Natural killer cell (primary cell): ENCODE measurements around the gene PRODH2. TPM values are rescaled to one million over a fixed set of nuclear protein-coding genes. Genes with fewer than 3 reads are reported as not detected.

ENCODE experiments used
- ATAC-seq, 3 donors: fragments of 150-1000 bp in 2 of 3; fragments of 200-7000 bp in 1 of 3; cut with Tn5 transposase; 1 replicate in 1 of 3; 2 replicates in 2 of 3; pipeline ENCODE4 v1.10.0; 2021; ENCODE audit warnings: mild to moderate bottlenecking in 2 of 3, moderate library complexity in 2 of 3
- DNase-seq, 2 donors: peaks; one replicate each; pipeline versions ENCODE4 v3.0.0 to v3.0.0-alpha.2; 2013 to 2021; ENCODE audit warnings: mixed read lengths in 1 of 2
- H3K27ac ChIP-seq: one replicate; pipeline ENCODE4 v1.5.1; 2013; ENCODE audit warnings: mild to moderate bottlenecking, low read length
- H3K27me3 ChIP-seq: one replicate; pipeline ENCODE4 v1.6.1; 2013; ENCODE audit warnings: low read length; ENCODE audit not compliant: control insufficient read depth, insufficient read depth
- H3K36me3 ChIP-seq: one replicate; pipeline ENCODE4 v1.6.1; 2013; ENCODE audit warnings: low read length; ENCODE audit not compliant: control insufficient read depth, insufficient read depth
- H3K4me1 ChIP-seq: one replicate; pipeline ENCODE4 v1.6.1; 2013; ENCODE audit warnings: low read length; ENCODE audit not compliant: control insufficient read depth, insufficient read depth
- H3K4me3 ChIP-seq: one replicate; pipeline ENCODE4 v1.5.1; 2013; ENCODE audit warnings: low read length
- H3K9me3 ChIP-seq: one replicate; pipeline ENCODE4 v1.6.1; 2013; ENCODE audit warnings: low read length; ENCODE audit not compliant: control insufficient read depth, insufficient read depth
- H3K27ac Mint-ChIP-seq, 2 donors: one replicate each; pipeline ENCODE4 v1.8.0; 2022; ENCODE audit warnings: mild to moderate bottlenecking in 2 of 2, mixed read lengths in 2 of 2, moderate library complexity in 1 of 2
- H3K27me3 Mint-ChIP-seq, 2 donors: one replicate each; pipeline ENCODE4 v1.8.0; 2022; ENCODE audit warnings: low read depth in 2 of 2, mixed read lengths in 2 of 2
- H3K36me3 Mint-ChIP-seq: one replicate; pipeline ENCODE4 v1.8.0; 2022; ENCODE audit warnings: mixed read lengths
- H3K4me1 Mint-ChIP-seq, 2 donors: one replicate each; pipeline ENCODE4 v1.8.0; 2022; ENCODE audit warnings: mixed read lengths in 2 of 2
- H3K4me3 Mint-ChIP-seq: one replicate; pipeline ENCODE4 v1.8.0; 2022; ENCODE audit warnings: mild to moderate bottlenecking, moderate library complexity, mixed read lengths
- H3K9me3 Mint-ChIP-seq, 2 donors: one replicate each; pipeline ENCODE4 v1.8.0; 2022; ENCODE audit warnings: mixed read lengths in 2 of 2
- CTCF ChIP-seq: fragments of 200-600 bp; IDR thresholded peaks from one replicate; pipeline ENCODE4 v1.8.0; 2022; ENCODE audit warnings: antibody characterized with exemption
- WGBS: methylation state at CpG from one replicate; pipeline ENCODE4 v1.1.7; 2013; ENCODE audit warnings: missing lambda C conversion rate; ENCODE audit not compliant: insufficient coverage; 5-methylcytosine and 5-hydroxymethylcytosine counted together
- intact Hi-C: fragments of 100-400 bp; cut with micrococcal nuclease; formaldehyde crosslinking; loops from one replicate; pipeline ENCODE4 v1.14.2; 2022
- total RNA-seq, 4 donors: library from RNA; stranded (reverse); fragments of 120-200 nt in 1 of 4; gene quantifications; one replicate each; pipeline versions ENCODE4 v1.2.3 to v1.2.4, GENCODE V29; 2013 to 2022

The PRODH2 gene
- not detected for total RNA-seq
- total RNA-seq (2013): not detected

DNA sequence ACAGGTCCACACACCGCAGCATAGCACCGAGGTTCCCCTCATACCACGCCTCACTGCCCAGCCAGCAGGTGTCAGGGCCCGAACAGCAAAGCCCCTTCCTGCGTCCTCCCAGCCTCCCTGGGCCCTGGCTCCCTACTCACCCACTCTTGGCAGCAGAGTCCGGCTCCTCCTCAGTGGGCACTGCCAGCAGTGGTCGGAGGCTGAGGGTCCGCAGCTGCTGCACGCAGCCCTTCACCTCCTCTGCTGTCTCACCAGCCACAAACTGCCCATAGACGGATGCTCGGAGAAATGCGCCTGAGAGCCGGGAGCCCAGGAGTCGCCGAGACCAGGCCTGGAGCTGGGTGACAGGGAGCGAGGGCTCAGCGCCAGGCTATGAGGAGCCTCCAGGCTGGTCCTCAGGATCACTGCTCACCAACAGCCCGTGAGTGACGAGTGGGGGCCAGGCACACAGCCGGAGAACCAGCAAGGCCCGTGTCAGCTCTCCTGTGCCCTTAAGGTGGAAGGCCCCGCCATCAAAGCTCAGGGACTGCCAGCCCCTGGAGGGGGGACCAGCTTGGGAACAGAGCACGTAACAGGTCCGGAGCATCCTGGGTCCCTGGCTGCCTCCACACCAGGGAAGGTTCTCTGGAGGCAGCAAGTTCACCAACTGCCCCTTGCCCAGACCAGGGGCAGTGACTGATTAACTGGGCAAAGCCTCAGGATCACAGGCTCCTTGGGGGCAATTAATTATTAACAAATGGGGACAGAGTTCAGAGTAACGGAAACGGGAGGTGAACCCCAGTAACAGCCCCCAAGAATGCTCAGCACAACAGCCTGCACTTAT lies at the start of gene PRODH2:
Gene PRODH2 (minus strand): TSS at position 626 of the 823 bp plus-strand sequence. CDS start 40 bp downstream, at position 586.
- DNase-seq: no peak

GRCh38 chr19:35861640-35862160 lies 49.1 kb upstream of the PRODH2 start:
- Mint-ChIP-seq H3K27me3 (peaks cover 57 to 58% of the 10 kb centered on the region in 2 donors), H3K9me3 (no peaks in the 10 kb centered on the region), H3K36me3 (no peaks in the 10 kb centered on the region), H3K4me3 (no peak overlapping the region), H3K27ac (no peak overlapping the region), H3K4me1 (peaks cover 0 to 11% of the 10 kb centered on the region in 2 donors)
- WGBS: 52% methylated on average over 19 of the region's 19 CpGs
- TF ChIP-seq CTCF: no peak
- intact Hi-C loops: no loop called here
- DNase-seq (no peak), ATAC-seq (no peak)
- no peaks in the 10 kb centered on the region for H3K9me3 ChIP-seq
- peaks cover 24% of the 10 kb centered on the region for H3K27me3 ChIP-seq
- no peaks in the 10 kb centered on the region for H3K36me3 ChIP-seq
- peaks cover 13% of the 10 kb centered on the region for H3K4me1 ChIP-seq
- no peak overlapping the region for H3K4me3 ChIP-seq
- no peak overlapping the region for H3K27ac ChIP-seq

More for the DNA sequence above, at the start of gene PRODH2:
- Mint-ChIP-seq H3K27me3 (peaks cover 0 to 14% of the 10 kb centered on the region in 2 donors), H3K4me1 (peaks cover 0 to 7% of the 10 kb centered on the region in 2 donors), H3K9me3 (no peaks in the 10 kb centered on the region), H3K4me3 (no peak within 1 kb of the TSS), H3K27ac (no peak within 1 kb of the TSS), H3K36me3 (no peaks in the 10 kb centered on the region)
- Histone ChIP-seq H3K9me3 (no peaks in the 10 kb centered on the region), H3K27ac (no peak within 1 kb of the TSS), H3K27me3 (no peaks in the 10 kb centered on the region), H3K4me3 (no peak within 1 kb of the TSS), H3K36me3 (no peaks in the 10 kb centered on the region), H3K4me1 (no peaks in the 10 kb centered on the region)
- intact Hi-C loops: no loop called here
- 82% methylated on average over 26 of the region's 26 CpGs for WGBS
- ATAC-seq: no peak
- no peak for TF ChIP-seq CTCF

GRCh38 chr19:35860818-35861639 lies 48.4 kb upstream of the PRODH2 start:
- H3K27me3 Mint-ChIP-seq: peaks cover 50 to 53% of the 10 kb centered on the region in 2 donors
- WGBS: 16% methylated on average over 55 of the region's 55 CpGs

More at GRCh38 chr19:35860818-35861639, 48.4 kb upstream of the PRODH2 start:
- DNase-seq: no peak
- Mint-ChIP-seq H3K4me1 (peaks cover 0 to 15% of the 10 kb centered on the region in 2 donors), H3K27ac (no peak overlapping the region), H3K4me3 (no peak overlapping the region), H3K36me3 (no peaks in the 10 kb centered on the region), H3K9me3 (no peaks in the 10 kb centered on the region)
- no peak for TF ChIP-seq CTCF
- Histone ChIP-seq H3K36me3 (no peaks in the 10 kb centered on the region), H3K9me3 (no peaks in the 10 kb centered on the region), H3K27ac (no peak overlapping the region), H3K4me1 (peaks cover 20% of the 10 kb centered on the region), H3K4me3 (no peak overlapping the region), H3K27me3 (peaks cover 29% of the 10 kb centered on the region)
- ATAC-seq: no peak
- intact Hi-C loops: no loop called here
